Muscle of arm (tissue), 12 donors: Measurements from ENCODE around the gene MT1HL1. TPM values are rescaled to one million over a fixed set of nuclear protein-coding genes. Genes with fewer than 3 reads are reported as not detected.
"Not testable (repeated sequence)": the region's sequence is repeated elsewhere in the genome, so short reads cannot be mapped to it uniquely, and the experiment has no call there.

Experiments used
- DNase-seq: peaks from one replicate; pipeline ENCODE4 v3.0.0-alpha.2; 2013
- polyA plus RNA-seq, 12 donors: library from polyadenylated mRNA; unstranded; fragments of 120-200 nt; gene quantifications; one replicate each; pipeline ENCODE4 v1.2.1, GENCODE V29; 2013; ENCODE audit not compliant: insufficient read length in 12 of 12

The MT1HL1 gene
- polyA plus RNA-seq, 12 donors = not detected

GRCh38 chr1:236979149-236979900, 24.9 kb downstream of the MT1HL1 start:
- peak; percentile 4 for DNase-seq

DNA sequence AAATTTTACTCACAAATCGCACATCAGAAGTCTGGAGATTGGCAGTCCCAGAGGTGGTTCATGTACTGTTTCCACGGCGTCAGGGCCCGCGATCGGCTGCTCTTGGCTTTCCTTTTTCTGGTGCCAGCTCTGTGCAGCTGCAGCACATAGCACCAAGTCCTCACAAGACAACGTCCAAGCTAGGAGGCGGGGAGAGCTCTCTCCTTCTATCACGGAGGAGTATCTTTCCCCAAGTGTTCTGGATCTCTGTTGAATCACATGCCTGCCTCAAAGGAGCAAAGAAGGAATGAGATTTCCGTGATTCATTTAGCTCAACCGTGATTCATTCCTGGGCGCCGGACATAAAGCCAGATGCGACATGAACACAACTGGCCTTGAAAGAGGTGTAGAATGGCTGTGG, 25.5 kb downstream of the MT1HL1 start:
- no peak for DNase-seq

- no peak for DNase-seq
Measured at GRCh38 chr1:236975461-236975860, 28.8 kb downstream of the MT1HL1 start.

DNA sequence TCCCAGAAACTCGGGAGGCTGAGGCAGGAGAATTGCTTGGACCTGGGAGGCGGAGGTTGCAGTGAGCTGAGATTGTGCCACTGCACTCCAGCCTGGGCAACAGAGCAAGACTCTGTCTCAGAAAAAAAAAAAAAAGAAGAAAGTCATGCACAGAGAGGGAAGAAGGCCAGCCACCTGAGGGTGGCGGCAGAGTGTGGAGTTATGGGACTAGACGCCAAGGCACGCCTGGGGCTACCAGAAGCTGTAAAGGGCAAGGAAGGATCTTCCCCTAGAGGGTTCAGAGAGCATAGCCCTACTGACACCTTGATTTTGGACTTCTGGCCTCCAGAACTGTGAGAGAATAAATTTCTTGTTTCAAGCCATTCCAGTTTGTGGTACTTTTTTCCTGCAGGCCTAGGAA, 30.2 kb downstream of the MT1HL1 start:
- not testable (repeated sequence) for DNase-seq

DNA sequence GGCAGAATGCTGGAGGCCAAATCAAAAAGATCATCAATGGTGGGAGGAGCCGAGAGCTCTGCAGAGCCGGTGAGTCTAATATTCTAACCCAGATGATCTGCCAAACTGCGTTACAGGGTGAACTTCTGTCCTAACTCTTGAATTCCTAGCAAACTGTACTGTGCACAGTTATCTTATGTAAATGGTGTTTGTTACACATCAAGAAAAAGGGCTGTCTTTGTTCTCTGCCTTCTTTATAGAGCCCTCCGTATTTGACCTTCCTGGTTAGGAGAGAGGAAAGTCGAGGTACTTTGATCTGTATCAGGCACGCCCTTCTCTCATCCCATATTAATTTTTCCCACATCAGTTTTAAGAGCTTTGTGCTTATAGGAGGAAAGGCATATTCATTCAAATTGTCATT, 37.6 kb downstream of the MT1HL1 start:
- no peak for DNase-seq

- DNase-seq = no peak
Measured at GRCh38 chr1:236963920-236964319, 40.3 kb downstream of the MT1HL1 start.

DNA sequence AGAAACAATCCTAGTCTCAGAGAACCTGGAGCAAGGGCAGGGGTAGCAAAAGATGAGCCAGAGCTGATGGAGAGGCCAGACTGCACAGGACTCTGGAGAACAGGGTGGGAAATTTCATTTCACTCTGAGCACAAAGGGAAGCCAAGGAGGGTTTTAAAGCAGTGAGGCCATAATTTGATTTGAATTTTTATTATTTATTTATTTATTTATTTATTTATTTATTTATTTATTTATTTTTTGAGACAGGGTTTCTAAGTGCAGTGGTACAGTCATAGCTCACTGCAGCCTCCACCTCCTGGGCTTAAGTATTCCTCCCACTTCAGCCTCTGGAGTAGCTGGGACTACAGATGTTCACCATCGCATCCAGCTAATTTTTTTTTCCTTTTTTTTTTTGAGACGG, 45.1 kb downstream of the MT1HL1 start:
- DNase-seq = no peak

GRCh38 chr1:236957235-236957634, 47.0 kb downstream of the MT1HL1 start:
- no peak for DNase-seq

Other genes starting within 250 kb of the MT1HL1 start
- gene MTR, start 209.1 kb downstream of the MT1HL1 start, polyA plus RNA-seq = 10 to 100 TPM in 11 of 12 donors, not detected in 1; 16.7 to 32.1 (median 23.8) TPM
- gene RYR2, start 37.7 kb upstream of the MT1HL1 start, polyA plus RNA-seq = 1 to 10 TPM in 11 of 12 donors, not detected in 1; 1.9 to 4.7 (median 3.5) TPM